ENCODE data around the gene CEBPB.

GRCh38 chr20:50196248-50196647 is 5.6 kb downstream of the CEBPB start:
- TF ChIP-seq POLR2A (IDR thresholded peaks at IDR 0.05; ENCODE audit: low read depth, low read length) (no peak), POLR2AphosphoS5 (IDR thresholded peaks at IDR 0.05; ENCODE audit: low read depth, low read length) (no peak), TAF1 (IDR thresholded peaks at IDR 0.05; ENCODE audit: borderline replicate concordance, low read depth, low read length) (no peak)

Measured in GM12892 (cell line).